ENCODE measurements around the gene RALGAPA1.

- no peak for TF ChIP-seq CTCF (conservative IDR thresholded peaks at IDR 0.05)
- TF ChIP-seq ZFX (IDR thresholded peaks at IDR 0.05): no peak
Observed at GRCh38 chr14:35786856-35787255, 22.2 kb downstream of the RALGAPA1 start.

Data from C4-2B (cell line).